GM12872 (cell line): ENCODE results near the gene PBRM1.

ENCODE experiments used
- CTCF ChIP-seq: IDR thresholded peaks from 3 replicates; pipeline ENCODE4 v1.5.1; 2011; ENCODE audit warnings: low read depth, mild to moderate bottlenecking, low read length, moderate library complexity; ENCODE audit not compliant: insufficient read depth

The PBRM1 gene

GRCh38 chr3:52721730-52722008, 36.0 kb upstream of the PBRM1 start:
- no peak for TF ChIP-seq CTCF

GRCh38 chr3:52721002-52721729, 35.5 kb upstream of the PBRM1 start:
- no peak for TF ChIP-seq CTCF

- TF ChIP-seq CTCF, result no peak
Measured at GRCh38 chr3:52719618-52720017, 33.9 kb upstream of the PBRM1 start.

- no peak for TF ChIP-seq CTCF
Measured at GRCh38 chr3:52715714-52716305, 30.1 kb upstream of the PBRM1 start.

- no peak for TF ChIP-seq CTCF
Measured at GRCh38 chr3:52714335-52715302, 28.9 kb upstream of the PBRM1 start.

- TF ChIP-seq CTCF, result no peak
Measured at GRCh38 chr3:52712291-52713212, 26.8 kb upstream of the PBRM1 start.
